GM12891 (cell line): ENCODE measurements around the gene TDG.
"Not testable (repeated sequence)": the region's sequence is repeated elsewhere in the genome, so short reads cannot be mapped to it uniquely, and the experiment has no call there.

Source experiments
- DNase-seq: peaks from one replicate; pipeline ENCODE4 v3.0.0; 2011; ENCODE audit warnings: low spot score; ENCODE audit not compliant: insufficient read length
- FAIRE-seq: peaks from 2 replicates; lab custom pipeline; 2011; peaks lifted over from hg19 to GRCh38; lab: Jason Lieb, UNC
- PAX5 ChIP-seq: IDR thresholded peaks from 2 replicates; pipeline ENCODE4 v1.6.1; 2011; ENCODE audit warnings: low read length, moderate library complexity, mild to moderate bottlenecking; ENCODE audit not compliant: insufficient read depth, severe bottlenecking
- POLR2A ChIP-seq: IDR thresholded peaks from 2 replicates; pipeline ENCODE4 v1.6.1; 2011; ENCODE audit warnings: low read depth, low read length, control low read depth
- POLR2AphosphoS5 ChIP-seq: IDR thresholded peaks from 2 replicates; pipeline ENCODE4 v1.6.1; 2011; ENCODE audit warnings: low read depth, low read length, control low read depth
- POU2F2 ChIP-seq: IDR thresholded peaks from 2 replicates; pipeline ENCODE4 v1.6.1; 2011; ENCODE audit warnings: low read depth, mild to moderate bottlenecking, control low read depth, low read length, moderate library complexity
- SPI1 ChIP-seq: IDR thresholded peaks from 2 replicates; pipeline ENCODE4 v1.6.1; 2011; ENCODE audit warnings: low read depth, low read length, control low read depth
- TAF1 ChIP-seq: IDR thresholded peaks from 2 replicates; pipeline ENCODE4 v1.6.1; 2011; ENCODE audit warnings: low read depth, low read length, control low read depth

Gene TDG

GRCh38 chr12:104006929-104007328 is 41.3 kb downstream of the TDG start:
- TF ChIP-seq POLR2AphosphoS5, result no peak
- TF ChIP-seq PAX5, result no peak
- no peak for TF ChIP-seq TAF1
- no peak for TF ChIP-seq POLR2A
- no peak for TF ChIP-seq POU2F2
- TF ChIP-seq SPI1, result no peak
- FAIRE-seq (no peak), DNase-seq (no peak)

GRCh38 chr12:104010121-104010520 is 44.4 kb downstream of the TDG start:
- TF ChIP-seq TAF1, result no peak
- no peak for TF ChIP-seq SPI1
- no peak for TF ChIP-seq POLR2AphosphoS5
- no peak for TF ChIP-seq POLR2A
- TF ChIP-seq PAX5, result no peak
- TF ChIP-seq POU2F2, result no peak
- no peak for DNase-seq
- FAIRE-seq, result no peak

- DNase-seq (no peak), FAIRE-seq (no peak)
- no peak for TF ChIP-seq SPI1
- no peak for TF ChIP-seq POLR2AphosphoS5
- TF ChIP-seq POU2F2, result no peak
- TF ChIP-seq POLR2A, result no peak
- no peak for TF ChIP-seq PAX5
- TF ChIP-seq TAF1, result no peak
Measured at GRCh38 chr12:104010606-104011169, 45.0 kb downstream of the TDG start.

- no peak for TF ChIP-seq POU2F2
- TF ChIP-seq SPI1, result no peak
- no peak for TF ChIP-seq POLR2AphosphoS5
- TF ChIP-seq TAF1, result no peak
- no peak for TF ChIP-seq POLR2A
- TF ChIP-seq PAX5, result no peak
- DNase-seq (no peak), FAIRE-seq (no peak)
Measured at GRCh38 chr12:104011253-104011652, 45.6 kb downstream of the TDG start.

GRCh38 chr12:104012331-104012730 is 46.7 kb downstream of the TDG start:
- no peak for DNase-seq
- no peak for FAIRE-seq
- TF ChIP-seq PAX5 (no peak), POU2F2 (no peak), POLR2AphosphoS5 (no peak), POLR2A (no peak), SPI1 (no peak), TAF1 (no peak)

GRCh38 chr12:104021862-104022261 is 56.2 kb downstream of the TDG start:
- not testable (repeated sequence) for FAIRE-seq, DNase-seq

GRCh38 chr12:104022786-104023185 is 57.1 kb downstream of the TDG start:
- TF ChIP-seq TAF1, result no peak
- TF ChIP-seq PAX5, result no peak
- FAIRE-seq, result no peak

GRCh38 chr12:104023710-104024109 is 58.0 kb downstream of the TDG start:
- no peak for FAIRE-seq
- no peak for TF ChIP-seq POLR2A
- TF ChIP-seq PAX5, result no peak
- TF ChIP-seq TAF1, result no peak
- TF ChIP-seq POLR2AphosphoS5, result no peak
- TF ChIP-seq POU2F2, result no peak
- no peak for TF ChIP-seq SPI1
- DNase-seq, result no peak

More at GRCh38 chr12:104022786-104023185, 57.1 kb downstream of the TDG start:
- DNase-seq, result no peak

GRCh38 chr12:104024348-104024747 is 58.7 kb downstream of the TDG start:
- TF ChIP-seq POLR2A (no peak), PAX5 (no peak), POU2F2 (no peak), SPI1 (no peak), POLR2AphosphoS5 (no peak), TAF1 (no peak)
- DNase-seq (no peak), FAIRE-seq (no peak)

- TF ChIP-seq POU2F2 (no peak), POLR2AphosphoS5 (no peak), TAF1 (no peak), POLR2A (no peak), PAX5 (no peak), SPI1 (no peak)
- DNase-seq (no peak), FAIRE-seq (no peak)
Measured at GRCh38 chr12:104025771-104026170, 60.1 kb downstream of the TDG start.

- FAIRE-seq (no peak), DNase-seq (no peak)
- TF ChIP-seq SPI1, result no peak
- TF ChIP-seq POLR2A, result no peak
- TF ChIP-seq TAF1, result no peak
- TF ChIP-seq POU2F2, result no peak
- TF ChIP-seq POLR2AphosphoS5, result no peak
- no peak for TF ChIP-seq PAX5
Measured at GRCh38 chr12:104026841-104027599, 61.3 kb downstream of the TDG start.

- not testable (repeated sequence) for DNase-seq, FAIRE-seq
Measured at GRCh38 chr12:104030596-104030995, 64.9 kb downstream of the TDG start.

- not testable (repeated sequence) for DNase-seq, FAIRE-seq
Measured at GRCh38 chr12:104036143-104036542, 70.5 kb downstream of the TDG start.
